SKM-1 treated with dmso at 0.1 percent for 144 hours (cell line): ENCODE results near the gene RAB4B.
"Not testable (repeated sequence)": the region's sequence is repeated elsewhere in the genome, so short reads cannot be mapped to it uniquely, and the experiment has no call there.

Experiments used
- DNase-seq: peaks from one replicate; lab custom pipeline; 2025; ENCODE audit not compliant: unreplicated experiment; lab: John Stamatoyannopoulos, UW

Gene RAB4B

GRCh38 chr19:40776932-40777644, 959 bp upstream of the RAB4B start:
- peak; percentile 93 for DNase-seq

- DNase-seq: no peak
Observed at GRCh38 chr19:40777645-40777936, 456 bp upstream of the RAB4B start.

DNA sequence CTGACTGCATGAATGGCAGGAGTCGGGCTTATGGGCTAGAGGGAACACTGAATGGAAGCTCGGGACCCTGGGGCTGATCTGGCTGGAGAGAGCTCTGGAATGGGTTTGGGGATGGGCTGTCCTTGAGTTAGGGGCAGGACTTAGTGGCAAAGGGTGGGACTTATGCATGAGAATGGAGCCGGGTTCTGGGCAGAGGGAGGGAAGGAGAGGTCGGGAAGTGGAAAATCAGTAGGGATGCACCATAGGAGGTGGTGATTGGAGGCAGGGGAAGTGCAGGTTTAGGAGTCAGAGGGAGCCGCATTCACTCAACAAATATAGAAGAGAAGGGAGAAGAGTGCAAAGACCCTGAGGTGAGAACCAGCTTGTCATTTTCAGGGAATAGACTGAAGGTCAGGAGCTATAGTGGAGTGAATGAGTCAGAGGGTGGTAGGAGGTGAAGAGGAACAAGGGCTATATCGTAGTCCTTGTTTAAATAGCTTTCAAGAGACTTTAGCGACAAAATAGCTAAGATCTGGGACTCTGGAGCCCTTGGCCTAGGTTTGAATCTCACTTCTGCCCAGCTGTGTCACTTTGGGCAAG, 748 bp downstream of the RAB4B start:
- no peak for DNase-seq

DNA sequence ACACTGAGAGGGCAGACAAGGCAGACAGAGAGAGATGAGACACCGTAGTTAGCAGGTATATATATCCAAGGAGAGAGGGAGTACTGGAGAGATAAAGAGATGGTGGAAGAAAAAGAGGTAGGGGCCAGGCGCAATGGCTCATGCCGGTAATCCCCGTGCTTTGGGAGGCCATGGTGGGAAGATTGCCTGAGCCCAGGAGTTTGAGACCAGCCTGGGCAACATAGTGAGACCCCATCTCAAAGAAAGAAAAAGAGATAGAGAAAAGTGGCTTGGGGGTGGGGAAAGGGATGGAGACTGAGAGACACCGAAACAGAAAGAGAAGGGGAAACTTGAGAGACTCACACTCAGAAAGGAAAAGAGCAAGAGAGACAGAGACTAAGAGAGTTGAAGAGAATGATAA, 2.5 kb downstream of the RAB4B start:
- no peak for DNase-seq

DNA sequence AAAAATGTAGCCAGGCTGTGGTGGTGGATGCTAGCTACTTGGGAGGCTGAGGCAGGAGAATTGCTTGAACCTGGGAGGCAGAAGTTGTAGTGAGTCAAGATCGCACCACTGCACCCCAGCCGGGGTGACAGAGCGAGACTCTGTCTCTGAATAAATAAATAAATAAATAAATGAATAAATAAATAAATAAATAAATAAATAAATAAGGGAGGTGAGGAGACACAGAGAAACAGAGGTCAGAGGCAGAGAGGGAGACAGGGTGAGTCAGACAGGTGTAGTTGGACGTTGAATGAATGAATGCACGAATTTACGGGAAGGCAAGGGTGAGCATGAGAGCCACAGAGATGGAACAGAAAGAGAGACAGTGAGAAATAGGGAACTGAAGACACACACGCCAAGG, 3.1 kb downstream of the RAB4B start:
- DNase-seq: no peak

- no peak for DNase-seq
Observed at GRCh38 chr19:40783711-40784110, 5.7 kb downstream of the RAB4B start.

DNA sequence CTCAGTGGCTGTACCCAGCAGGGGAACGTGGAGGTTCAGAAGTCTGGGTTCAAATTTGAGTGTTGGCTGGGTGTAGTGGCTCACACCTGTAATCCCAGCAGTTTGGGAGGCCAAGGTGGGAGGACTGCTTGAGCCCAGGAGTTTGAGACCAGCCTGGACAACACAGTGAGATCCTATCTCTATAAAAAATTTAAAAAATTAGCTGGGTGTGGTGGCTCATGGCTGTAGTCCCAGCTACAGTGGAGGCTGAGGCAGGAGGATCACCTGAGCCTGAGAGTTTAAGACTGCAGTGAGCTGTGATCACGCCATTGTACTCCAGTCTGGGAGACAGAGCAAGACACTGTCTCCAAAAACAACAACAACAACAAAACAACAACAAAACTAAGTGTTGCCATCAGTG, 6.1 kb downstream of the RAB4B start:
- DNase-seq: not testable (repeated sequence)

DNA sequence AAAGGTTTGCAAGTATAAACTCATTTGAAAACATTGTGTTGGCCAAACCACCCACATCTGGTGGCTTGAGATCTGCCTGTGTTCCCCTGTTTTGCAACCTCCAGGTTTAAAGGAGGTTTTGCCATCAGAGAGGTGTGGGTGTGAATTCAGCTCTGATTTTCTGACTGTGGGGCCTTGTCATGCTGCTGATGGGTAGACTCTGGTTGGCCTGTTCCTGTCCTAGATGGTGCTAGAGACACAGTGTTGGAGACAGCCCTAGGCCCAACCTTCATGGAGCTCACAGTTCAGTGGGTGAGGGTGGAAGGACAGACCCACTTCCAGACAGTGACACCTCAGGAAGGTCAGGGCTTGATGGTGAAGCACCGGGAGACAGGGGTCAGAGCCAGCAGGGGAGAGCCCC, 7.5 kb downstream of the RAB4B start:
- no peak for DNase-seq

DNA sequence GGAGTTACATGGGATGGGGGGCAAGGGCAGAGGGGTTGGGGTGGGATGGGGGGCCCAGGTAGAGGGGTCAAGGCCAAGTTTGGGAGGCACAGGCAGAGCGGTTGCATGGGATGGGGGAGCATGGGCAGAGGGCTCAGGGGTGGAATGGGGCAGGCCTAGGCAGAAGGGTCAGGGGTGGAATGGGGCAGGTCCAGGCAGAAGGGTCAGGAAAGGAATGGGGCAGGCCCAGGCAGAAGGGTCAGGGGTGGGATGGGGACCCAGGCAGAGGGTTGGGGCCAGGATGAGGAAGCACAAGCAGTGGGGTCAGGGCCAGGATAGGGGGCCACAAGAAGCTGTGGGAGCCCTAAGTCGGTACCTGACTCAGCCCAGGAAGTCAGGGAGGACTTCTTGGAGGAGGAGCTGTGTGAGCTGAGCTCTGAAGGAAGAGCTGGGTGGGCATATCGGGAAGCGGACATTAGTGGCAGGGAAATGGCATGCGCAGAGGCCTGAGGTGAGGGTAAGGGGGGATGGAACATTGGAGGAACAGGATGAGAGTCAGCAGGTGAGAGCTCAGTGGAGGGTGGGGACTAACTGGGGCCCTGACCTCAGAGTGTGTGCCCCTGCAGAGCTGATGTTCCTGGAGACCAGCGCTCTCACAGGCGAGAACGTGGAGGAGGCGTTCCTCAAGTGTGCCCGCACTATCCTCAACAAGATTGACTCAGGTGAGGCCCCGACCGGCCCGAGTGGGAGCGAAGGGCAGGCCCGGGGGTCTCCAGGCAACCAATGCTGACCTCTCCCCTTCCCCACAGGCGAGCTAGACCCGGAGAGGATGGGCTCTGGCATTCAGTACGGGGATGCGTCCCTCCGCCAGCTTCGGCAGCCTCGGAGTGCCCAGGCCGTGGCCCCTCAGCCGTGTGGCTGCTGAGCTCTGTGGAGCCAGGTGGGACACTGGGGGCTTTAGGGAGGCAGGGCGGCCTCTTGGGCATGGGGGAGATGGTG, 8.3 kb downstream of the RAB4B start:
- DNase-seq: no peak

DNA sequence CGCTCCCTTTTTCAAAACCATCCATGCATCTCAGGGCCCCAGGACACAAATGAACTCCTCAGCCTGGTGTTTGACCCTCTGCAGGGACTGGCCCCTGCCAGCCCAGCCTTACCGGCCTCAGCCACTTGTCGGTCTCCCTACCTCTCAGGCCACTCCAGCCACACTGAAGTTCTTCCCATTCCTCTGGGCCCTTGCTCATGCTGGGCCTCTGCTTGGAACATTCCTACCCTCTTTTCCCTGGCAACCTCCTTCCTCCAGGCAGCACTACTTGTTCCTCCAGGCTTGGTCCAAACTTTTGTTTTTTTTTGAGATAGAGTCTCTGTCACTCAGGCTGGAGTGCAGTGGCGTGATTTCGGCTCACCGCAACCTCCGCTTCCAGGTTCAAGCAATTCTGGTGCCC, 13.3 kb downstream of the RAB4B start:
- DNase-seq: no peak

DNA sequence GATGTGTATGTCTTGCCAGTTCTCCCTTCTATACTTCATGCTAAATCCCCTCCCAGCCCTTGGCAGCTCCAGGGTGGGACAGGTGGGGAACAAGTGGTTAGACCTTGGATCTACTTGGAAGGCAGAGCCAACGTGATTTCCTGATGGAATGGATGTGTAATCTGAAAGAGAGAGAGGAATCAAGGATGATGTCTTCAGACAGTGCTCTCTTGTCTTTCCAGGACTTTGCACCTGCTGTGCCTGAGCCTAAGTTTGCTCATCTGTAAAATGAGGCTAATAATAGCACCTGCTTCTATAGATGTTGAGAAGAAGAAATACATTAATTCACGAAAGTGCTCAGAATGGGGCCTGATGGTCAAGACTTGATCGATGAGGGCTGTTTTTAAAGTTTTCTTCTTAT, 13.9 kb downstream of the RAB4B start:
- DNase-seq: no peak

GRCh38 chr19:40797166-40797962, 19.3 kb downstream of the RAB4B start:
- no peak for DNase-seq

DNA sequence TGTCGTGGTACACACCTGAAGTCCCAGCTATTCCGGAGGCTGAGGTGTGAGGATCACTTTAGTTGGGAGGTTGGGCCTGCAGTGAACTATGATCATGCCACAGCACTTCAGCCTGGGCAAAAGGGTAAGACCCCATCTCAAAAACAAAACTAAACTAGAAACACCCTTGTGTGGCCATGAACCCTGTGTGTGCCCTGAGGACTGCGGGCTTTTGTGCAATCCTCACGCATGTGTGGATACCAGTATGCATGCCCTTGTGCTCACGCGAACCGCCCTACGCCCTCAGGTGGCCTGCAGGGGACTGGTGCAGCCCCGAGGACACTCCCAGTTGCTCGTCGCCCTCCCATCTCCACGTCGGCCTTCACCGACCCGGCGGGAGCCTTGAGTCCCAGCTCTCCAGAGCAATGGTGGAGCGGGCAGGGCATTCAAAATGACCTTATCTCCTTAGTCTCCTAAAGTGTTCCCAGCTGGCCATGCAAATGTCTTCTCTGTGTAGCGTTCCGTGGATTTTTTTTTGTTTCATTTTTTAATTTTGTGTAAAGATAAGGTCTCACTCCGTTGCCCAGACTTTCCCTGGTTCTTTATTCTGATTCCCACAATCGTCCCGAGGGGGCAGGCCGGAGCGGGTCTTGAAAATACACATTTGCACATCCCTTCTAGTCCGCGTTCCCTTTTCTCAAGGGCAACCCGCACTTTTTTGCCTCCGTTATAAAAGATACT, 20.1 kb downstream of the RAB4B start:
- peak; percentile 84 for DNase-seq

DNA sequence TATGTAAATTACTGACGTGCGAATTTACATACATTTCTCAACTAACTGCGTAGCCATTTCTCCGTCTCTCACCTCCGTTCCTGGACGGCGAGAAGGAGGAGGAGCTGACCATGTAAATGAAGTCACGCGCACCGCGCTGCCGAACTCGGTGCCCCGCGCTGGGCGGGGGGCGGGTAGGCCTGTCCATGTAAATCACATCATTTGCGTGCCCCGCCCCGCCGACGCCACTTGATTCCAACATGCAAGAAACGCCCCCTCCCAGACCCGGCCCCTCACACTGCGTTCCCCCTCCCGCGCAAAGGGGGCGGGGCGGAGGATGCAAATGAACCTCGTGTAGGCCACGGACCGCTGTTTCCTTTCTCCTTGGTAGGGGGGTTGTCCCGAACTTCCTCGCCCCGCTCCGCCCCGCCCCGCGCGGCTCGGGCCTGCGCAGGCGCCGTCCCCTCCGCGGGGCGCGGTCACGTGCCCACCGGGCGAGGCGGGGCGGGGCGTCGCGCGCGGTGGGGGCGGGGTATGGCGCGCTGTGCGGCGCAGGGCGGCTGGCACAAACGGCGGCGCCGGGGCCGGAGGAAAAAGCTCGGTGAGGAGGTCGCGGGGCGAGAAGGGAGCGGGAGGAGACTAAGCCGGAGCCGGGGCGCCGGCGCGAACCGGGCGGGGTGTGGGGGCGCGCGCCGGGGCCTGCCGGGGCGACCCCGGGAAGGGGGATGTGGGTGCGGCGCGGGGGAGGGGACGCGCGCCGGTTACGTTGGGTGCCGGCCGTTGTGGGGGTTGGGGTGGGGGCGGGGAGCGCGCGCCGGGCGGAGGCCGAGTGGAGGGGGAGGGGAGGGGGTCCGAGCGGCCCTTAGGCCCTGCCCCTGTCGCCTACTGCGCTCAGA, 20.9 kb downstream of the RAB4B start, which contains the start of gene EGLN2:
Gene EGLN2, plus strand, starts transcription at position 509 of the 875 bp plus-strand sequence. CDS start 1,382 bp downstream, outside the sequence.
- peak; percentile 97 for DNase-seq

- no peak for DNase-seq
Observed at GRCh38 chr19:40799558-40800338, 21.7 kb downstream of the RAB4B start.

DNA sequence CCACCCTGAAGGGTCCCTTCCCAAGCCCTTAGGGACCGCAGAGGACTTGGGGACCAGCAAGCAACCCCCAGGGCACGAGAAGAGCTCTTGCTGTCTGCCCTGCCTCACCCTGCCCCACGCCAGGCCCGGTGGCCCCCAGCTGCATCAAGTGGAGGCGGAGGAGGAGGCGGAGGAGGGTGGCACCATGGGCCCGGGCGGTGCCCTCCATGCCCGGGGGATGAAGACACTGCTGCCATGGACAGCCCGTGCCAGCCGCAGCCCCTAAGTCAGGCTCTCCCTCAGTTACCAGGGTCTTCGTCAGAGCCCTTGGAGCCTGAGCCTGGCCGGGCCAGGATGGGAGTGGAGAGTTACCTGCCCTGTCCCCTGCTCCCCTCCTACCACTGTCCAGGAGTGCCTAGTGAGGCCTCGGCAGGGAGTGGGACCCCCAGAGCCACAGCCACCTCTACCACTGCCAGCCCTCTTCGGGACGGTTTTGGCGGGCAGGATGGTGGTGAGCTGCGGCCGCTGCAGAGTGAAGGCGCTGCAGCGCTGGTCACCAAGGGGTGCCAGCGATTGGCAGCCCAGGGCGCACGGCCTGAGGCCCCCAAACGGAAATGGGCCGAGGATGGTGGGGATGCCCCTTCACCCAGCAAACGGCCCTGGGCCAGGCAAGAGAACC, 22.4 kb downstream of the RAB4B start:
- DNase-seq: no peak

GRCh38 chr19:40800997-40801377, 22.9 kb downstream of the RAB4B start:
- DNase-seq: no peak
